Embryonic facial prominence (tissue), 1 donor: ENCODE results near the gene TBC1D9B.

Source experiments
- DNase-seq: peaks from one replicate; pipeline ENCODE4 v3.0.0-alpha.2; 2016; ENCODE audit errors: extremely low spot score

The TBC1D9B gene

GRCh38 chr5:179907556-179908324 is at the start of gene TBC1D9B:
TBC1D9B (minus strand) TSS chr5:179907897; CDS start chr5:179907821, 76 bp downstream.
- DNase-seq = peak; percentile 19

GRCh38 chr5:179955630-179956029 is 47.9 kb upstream of the TBC1D9B start:
- DNase-seq = no peak

- DNase-seq = no peak
Observed at GRCh38 chr5:179955062-179955461, 47.4 kb upstream of the TBC1D9B start.

GRCh38 chr5:179954434-179954833 is 46.7 kb upstream of the TBC1D9B start:
- DNase-seq = no peak

- DNase-seq = no peak
Observed at GRCh38 chr5:179953987-179954386, 46.3 kb upstream of the TBC1D9B start.

- no peak for DNase-seq
Observed at GRCh38 chr5:179936976-179937681, 29.4 kb upstream of the TBC1D9B start.

- DNase-seq = no peak
Observed at GRCh38 chr5:179930788-179931473, 23.2 kb upstream of the TBC1D9B start.

- no peak for DNase-seq
Observed at GRCh38 chr5:179927824-179928223, 20.1 kb upstream of the TBC1D9B start.

GRCh38 chr5:179926657-179927056 is 19.0 kb upstream of the TBC1D9B start:
- DNase-seq = no peak

- DNase-seq = no peak
Observed at GRCh38 chr5:179923436-179923835, 15.7 kb upstream of the TBC1D9B start.

- DNase-seq = no peak
Observed at GRCh38 chr5:179920175-179920574, 12.5 kb upstream of the TBC1D9B start.

- DNase-seq = no peak
Observed at GRCh38 chr5:179919487-179920060, 11.9 kb upstream of the TBC1D9B start.

GRCh38 chr5:179918742-179919486 is 11.2 kb upstream of the TBC1D9B start:
- DNase-seq = no peak

GRCh38 chr5:179916523-179916922 is 8.8 kb upstream of the TBC1D9B start:
- DNase-seq = no peak

GRCh38 chr5:179915406-179915935 is 7.8 kb upstream of the TBC1D9B start:
- DNase-seq = no peak

GRCh38 chr5:179914032-179914755 is 6.5 kb upstream of the TBC1D9B start:
- DNase-seq = no peak

- DNase-seq = no peak
Observed at GRCh38 chr5:179913461-179913860, 5.8 kb upstream of the TBC1D9B start.

GRCh38 chr5:179912951-179913350 is 5.3 kb upstream of the TBC1D9B start:
- no peak for DNase-seq

- DNase-seq = no peak
Observed at GRCh38 chr5:179912386-179912785, 4.7 kb upstream of the TBC1D9B start.

- DNase-seq = no peak
Observed at GRCh38 chr5:179909224-179909623, 1.5 kb upstream of the TBC1D9B start.

- no peak for DNase-seq
Observed at GRCh38 chr5:179908528-179908927, 831 bp upstream of the TBC1D9B start.
